Mesothelial cell of epicardium (in vitro differentiated cells): Measurements from ENCODE around the gene MGAM2. TPM values are rescaled to one million over a fixed set of nuclear protein-coding genes. Genes with fewer than 3 reads are reported as not detected.
"Not testable (repeated sequence)": the region's sequence is repeated elsewhere in the genome, so short reads cannot be mapped to it uniquely, and the experiment has no call there.

Experiments used
- DNase-seq, 2 experiments: peaks; one replicate each; pipeline ENCODE4 v3.0.0; 2021; ENCODE audit warnings: low spot score in 2 of 2; ENCODE audit not compliant: unreplicated experiment in 2 of 2
- H3K27ac Mint-ChIP-seq: 2 replicates; pipeline ENCODE4 v1.8.0; 2021; ENCODE audit warnings: mixed read lengths
- H3K27me3 Mint-ChIP-seq: 2 replicates; pipeline ENCODE4 v1.8.0; 2021; ENCODE audit warnings: low read depth, mixed read lengths
- H3K36me3 Mint-ChIP-seq: 2 replicates; pipeline ENCODE4 v1.8.0; 2021; ENCODE audit warnings: mixed read lengths
- H3K4me1 Mint-ChIP-seq: 2 replicates; pipeline ENCODE4 v1.8.0; 2021; ENCODE audit warnings: mixed read lengths
- H3K4me3 Mint-ChIP-seq: 2 replicates; pipeline ENCODE4 v1.8.0; 2021; ENCODE audit warnings: mild to moderate bottlenecking, moderate library complexity, mixed read lengths
- H3K9me3 Mint-ChIP-seq: 2 replicates; pipeline ENCODE4 v1.8.0; 2021; ENCODE audit warnings: mixed read lengths
- CTCF ChIP-seq: fragments of 200-600 bp; sonication (generic); IDR thresholded peaks from one replicate; pipeline ENCODE4 v1.5.0; 2021; ENCODE audit warnings: antibody characterized with exemption; ENCODE audit not compliant: unreplicated experiment
- total RNA-seq: library from RNA; stranded (reverse); gene quantifications from 3 replicates; pipeline ENCODE4 v1.2.1, GENCODE V29; 2021

Gene MGAM2
- total RNA-seq, 1 donor from 2014 or later: 0.13 TPM

GRCh38 chr7:142098004-142098403 lies 13.5 kb upstream of the MGAM2 start:
- no peak for DNase-seq
- no peak for TF ChIP-seq CTCF
- H3K4me1 Mint-ChIP-seq: no peaks in the 10 kb centered on the region
- H3K27me3 Mint-ChIP-seq: no peaks in the 10 kb centered on the region
- H3K36me3 Mint-ChIP-seq: no peaks in the 10 kb centered on the region
- H3K9me3 Mint-ChIP-seq: no peaks in the 10 kb centered on the region
- no peak overlapping the region for H3K4me3 Mint-ChIP-seq
- H3K27ac Mint-ChIP-seq: no peak overlapping the region

GRCh38 chr7:142099347-142099746 lies 12.2 kb upstream of the MGAM2 start:
- not testable (repeated sequence) for H3K9me3 Mint-ChIP-seq, H3K27ac Mint-ChIP-seq, H3K4me1 Mint-ChIP-seq, H3K27me3 Mint-ChIP-seq, H3K36me3 Mint-ChIP-seq, H3K4me3 Mint-ChIP-seq, DNase-seq

GRCh38 chr7:142100634-142101033 lies 10.9 kb upstream of the MGAM2 start:
- no peak for TF ChIP-seq CTCF
- Mint-ChIP-seq H3K27me3 (no peaks in the 10 kb centered on the region), H3K4me1 (peaks cover 7% of the 10 kb centered on the region), H3K4me3 (no peak overlapping the region), H3K9me3 (no peaks in the 10 kb centered on the region), H3K27ac (no peak overlapping the region), H3K36me3 (no peaks in the 10 kb centered on the region)
- DNase-seq: no peak

- H3K4me3 Mint-ChIP-seq, H3K9me3 Mint-ChIP-seq, H3K27me3 Mint-ChIP-seq, DNase-seq, H3K4me1 Mint-ChIP-seq, H3K27ac Mint-ChIP-seq, H3K36me3 Mint-ChIP-seq: not testable (repeated sequence)
These were observed 9.7 kb upstream of the MGAM2 start for GRCh38 chr7:142101794-142102193.

GRCh38 chr7:142104550-142105527 lies 6.7 kb upstream of the MGAM2 start:
- peaks cover 7% of the 10 kb centered on the region for H3K4me1 Mint-ChIP-seq
- H3K4me3 Mint-ChIP-seq: no peak overlapping the region
- H3K27ac Mint-ChIP-seq: peak overlapping the region; percentile 51
- no peak for TF ChIP-seq CTCF
- no peaks in the 10 kb centered on the region for H3K9me3 Mint-ChIP-seq
- H3K36me3 Mint-ChIP-seq: no peaks in the 10 kb centered on the region
- DNase-seq: no peak
- H3K27me3 Mint-ChIP-seq: no peaks in the 10 kb centered on the region

GRCh38 chr7:142108728-142109505 lies 2.6 kb upstream of the MGAM2 start:
- Mint-ChIP-seq H3K4me1 (peaks cover 7% of the 10 kb centered on the region), H3K27me3 (peaks cover 8% of the 10 kb centered on the region), H3K27ac (no peak overlapping the region), H3K9me3 (no peaks in the 10 kb centered on the region), H3K36me3 (no peaks in the 10 kb centered on the region), H3K4me3 (no peak overlapping the region)
- no peak for DNase-seq
- no peak for TF ChIP-seq CTCF
